Stimulated activated naive CD4-positive, alpha-beta T cell (primary cell): ENCODE measurements around the gene KRT16.
"Not testable (repeated sequence)": the region's sequence is repeated elsewhere in the genome, so short reads cannot be mapped to it uniquely, and the experiment has no call there.

Source experiments
- DNase-seq, 6 experiments: peaks; one replicate each; lab custom pipeline; 2025; lab: John Stamatoyannopoulos, UW

The KRT16 gene

DNA sequence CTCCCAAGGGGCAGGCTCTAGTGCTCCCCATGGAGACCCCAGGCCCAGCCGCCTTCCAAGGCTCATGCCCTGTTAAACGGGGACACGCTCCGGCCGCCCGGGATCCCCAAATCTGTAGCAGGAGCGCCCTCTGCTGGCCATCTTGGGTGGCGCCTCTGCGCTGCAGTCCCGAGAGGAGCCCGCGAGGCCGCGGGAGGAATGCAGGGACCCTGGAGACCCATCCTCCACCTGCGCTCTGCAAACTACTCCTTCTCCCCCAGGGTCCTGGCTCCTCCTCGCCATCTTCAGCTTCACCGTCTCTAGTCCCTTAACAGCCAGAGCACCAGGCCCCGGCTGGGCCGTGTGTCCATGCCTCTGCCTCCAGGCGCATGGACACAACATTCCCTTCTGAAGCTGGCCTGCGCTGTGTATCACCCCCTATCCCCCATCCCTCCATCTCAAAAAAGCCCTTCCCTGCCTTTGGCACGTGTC lies 35.4 kb upstream of the KRT16 start:
- peak; percentile 56 to 88 (median 82) for DNase-seq

DNA sequence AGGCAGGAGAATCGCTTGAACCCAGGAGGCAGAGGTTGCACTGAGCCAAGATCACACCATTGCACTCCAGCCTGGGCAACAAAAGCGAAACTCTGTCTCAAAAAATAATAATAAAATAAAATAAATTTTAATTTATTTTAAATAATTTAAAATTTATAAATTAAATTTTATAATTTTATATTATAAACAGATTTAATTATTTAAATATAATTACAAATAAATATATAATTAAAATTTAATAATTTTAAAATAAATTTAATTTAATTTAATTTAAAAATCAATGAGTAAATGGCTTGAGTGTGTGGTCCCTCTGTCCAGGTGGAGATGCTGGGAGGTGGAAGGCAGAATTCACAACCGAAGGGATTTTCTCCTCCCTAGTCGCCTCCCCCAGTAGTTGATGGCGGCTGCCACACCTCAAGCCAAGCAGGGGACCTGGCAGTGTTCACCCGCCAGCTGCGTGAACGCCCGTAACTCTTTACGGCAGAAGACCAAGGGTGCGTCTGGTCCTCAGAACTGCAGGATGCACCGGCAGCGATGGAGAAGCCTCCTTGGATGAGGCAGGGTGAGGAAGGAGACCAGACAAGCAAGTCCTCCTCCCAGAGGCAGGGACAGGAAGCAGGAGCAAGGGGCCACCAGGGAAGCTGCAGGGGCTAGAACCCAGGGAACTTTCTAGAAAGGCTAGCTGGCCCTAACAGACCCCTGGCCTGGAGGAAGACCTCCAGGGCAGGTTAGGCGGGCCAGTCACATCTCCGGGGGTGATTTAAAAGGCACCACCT lies 34.7 kb upstream of the KRT16 start:
- no peak for DNase-seq

DNA sequence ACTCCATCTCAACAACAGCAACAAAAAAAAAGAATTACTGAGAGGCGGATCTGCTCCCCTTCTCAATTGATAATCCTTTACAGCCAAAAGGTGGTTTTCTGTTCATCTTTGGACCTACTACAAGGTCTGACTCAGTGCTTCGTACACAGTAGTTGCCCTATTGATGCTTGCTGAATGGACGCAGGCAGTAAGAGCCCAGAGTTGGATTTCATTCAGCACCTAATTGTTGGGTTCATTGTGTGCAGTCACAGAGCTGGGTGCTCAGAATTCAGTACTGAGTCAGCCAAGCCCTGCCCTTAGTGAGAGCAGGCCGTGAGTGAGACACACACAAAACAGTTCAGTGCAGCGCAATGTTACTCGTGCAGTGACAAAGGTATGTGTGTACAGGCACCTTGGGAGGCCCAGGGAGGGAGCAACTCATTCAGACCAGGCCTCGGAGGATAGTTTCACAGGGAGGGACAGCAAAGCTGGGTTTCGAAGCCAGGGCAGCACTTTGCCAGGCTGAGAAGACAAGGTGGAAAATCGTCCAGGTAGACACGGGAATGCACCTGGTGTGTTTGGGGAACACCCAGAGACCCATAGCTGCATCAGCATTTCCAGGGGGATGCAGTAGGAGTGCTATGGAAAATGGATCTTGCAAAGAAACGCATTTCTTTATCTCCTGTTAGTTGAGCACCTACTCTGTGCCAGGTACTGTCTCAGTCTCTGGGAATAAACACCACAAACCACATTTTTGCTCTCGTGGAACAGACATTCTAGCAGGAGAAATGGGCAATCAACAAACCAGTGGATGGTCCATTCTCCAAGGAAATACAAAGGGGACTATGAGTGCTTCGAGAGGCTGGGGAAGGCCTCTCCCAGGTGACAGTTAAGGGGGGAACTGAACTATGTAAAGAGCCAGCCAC lies 29.9 kb upstream of the KRT16 start:
- DNase-seq, result no peak

DNA sequence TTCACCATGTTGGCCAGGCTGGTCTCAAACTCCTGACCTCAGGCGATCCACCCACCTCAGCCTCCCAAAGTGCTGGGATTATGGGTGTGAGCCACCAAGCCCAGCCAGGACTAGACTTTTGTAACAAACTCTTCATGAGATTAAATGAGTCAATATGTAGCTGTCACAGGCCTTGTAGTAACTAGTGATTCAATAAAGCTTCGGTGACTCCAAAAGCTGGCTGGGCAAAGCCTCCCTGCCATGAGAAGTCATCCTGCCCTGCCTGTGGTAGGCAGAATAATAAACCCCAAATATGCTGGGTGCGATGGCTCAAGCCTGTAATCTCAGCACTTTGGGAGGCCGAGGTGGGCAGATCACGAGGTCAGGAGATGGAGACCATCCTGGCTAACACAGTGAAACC lies 28.0 kb upstream of the KRT16 start:
- DNase-seq, result not testable (repeated sequence)

DNA sequence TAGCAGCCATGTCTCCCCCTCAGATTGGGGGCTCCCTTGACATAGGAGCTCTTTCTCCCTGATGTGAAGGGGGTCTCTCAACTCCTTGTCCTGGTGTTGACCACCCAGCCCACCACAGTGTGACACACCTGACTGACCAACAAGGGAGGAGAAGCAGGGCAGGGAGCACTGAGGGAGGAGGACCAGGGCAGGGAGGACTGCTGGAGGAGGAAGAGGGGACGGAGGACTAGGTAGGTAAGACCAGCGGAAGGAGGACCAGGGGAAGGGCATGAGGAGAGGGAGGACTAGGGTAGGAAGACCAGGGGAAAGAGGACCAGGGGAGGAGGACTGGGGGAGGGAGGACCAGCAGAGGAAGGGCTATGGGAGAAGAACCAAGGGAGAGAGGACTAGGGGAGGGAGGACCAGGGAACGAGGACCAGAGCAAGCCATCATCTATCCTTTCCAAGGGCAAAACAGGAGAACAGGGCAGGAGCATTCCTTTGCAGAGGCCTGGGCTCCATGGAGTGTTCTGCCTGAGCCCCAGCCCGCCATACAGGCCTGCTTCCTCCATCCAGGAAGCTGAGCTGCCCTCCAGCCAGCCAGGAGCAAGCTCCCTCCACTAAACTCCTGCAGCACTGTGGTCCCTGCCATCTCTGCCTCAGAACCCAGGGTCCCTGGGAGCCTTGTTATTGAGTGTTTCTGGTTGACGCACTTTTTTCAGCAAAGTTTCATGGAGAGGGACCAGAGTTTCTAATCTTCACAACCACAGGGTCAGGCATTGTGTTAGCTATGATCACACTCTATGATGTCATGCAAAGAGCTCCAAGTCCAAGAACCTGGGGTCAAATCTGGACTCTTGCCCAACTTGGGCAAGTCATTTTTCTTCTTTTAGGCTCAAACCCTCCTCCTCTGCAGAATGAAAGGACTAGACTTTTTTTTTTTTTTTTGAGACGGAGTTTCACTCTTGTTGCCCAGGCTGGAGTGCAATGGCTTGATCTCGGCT lies 27.2 kb upstream of the KRT16 start:
- no peak for DNase-seq

DNA sequence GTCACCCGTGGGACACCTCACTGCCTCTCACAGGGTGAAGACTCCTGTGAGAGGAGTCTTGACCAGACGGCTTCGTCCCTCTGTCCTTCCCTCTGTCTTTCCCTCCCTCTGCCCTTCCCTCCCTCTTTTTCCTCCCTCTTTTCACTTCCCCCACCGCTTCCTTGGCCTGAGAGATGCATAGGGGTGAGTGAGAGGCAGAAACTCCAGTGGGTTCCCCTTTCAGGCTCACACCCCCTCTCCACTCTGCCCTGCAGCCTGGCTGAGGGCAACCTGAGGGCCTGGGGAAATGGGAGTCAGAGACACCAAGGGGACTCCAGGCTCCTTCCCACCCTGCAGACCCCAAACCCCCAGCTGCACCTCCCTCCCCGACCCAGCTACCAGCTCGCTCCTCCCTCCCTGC lies 26.4 kb upstream of the KRT16 start:
- DNase-seq, result no peak

DNA sequence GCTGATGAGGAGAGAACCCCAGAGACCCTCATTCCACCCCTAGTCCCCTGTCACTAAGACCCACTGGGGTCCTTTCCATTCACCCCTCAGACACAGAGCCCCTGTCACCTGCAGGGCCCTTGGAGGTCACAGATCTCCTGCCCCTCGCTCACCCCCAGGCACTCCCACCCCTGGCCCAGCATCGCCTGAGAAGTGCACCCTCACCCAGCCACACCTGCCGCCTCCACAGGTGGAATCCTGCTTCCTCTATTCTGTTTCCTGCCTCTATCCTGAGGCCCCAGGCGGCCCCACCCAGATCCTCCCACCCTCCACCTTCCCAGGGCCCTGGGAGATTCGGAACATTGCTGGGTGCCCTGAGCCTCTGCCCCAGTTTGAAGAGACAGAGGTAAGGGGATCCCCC lies 25.6 kb upstream of the KRT16 start:
- no peak for DNase-seq

DNA sequence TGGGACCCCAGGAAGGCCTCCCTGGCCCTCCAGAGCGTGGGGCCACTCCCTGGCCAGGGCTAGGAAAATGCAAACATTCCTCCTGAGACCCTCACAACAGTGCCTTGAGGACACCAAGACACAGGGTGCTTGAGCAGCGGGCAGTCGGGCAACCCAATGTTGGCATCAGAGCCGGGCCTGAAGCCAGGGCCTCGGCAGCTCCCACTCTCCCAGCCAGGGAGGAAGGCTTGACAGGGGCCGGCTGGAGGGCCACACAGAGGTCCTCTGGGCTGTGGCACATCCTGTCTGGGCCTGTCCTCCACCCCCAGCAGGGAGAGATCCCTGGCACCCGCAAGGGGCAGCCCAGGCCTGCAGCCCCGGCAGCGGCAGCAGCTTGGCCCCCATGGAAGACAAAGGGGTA lies 24.1 kb upstream of the KRT16 start:
- DNase-seq, result no peak

DNA sequence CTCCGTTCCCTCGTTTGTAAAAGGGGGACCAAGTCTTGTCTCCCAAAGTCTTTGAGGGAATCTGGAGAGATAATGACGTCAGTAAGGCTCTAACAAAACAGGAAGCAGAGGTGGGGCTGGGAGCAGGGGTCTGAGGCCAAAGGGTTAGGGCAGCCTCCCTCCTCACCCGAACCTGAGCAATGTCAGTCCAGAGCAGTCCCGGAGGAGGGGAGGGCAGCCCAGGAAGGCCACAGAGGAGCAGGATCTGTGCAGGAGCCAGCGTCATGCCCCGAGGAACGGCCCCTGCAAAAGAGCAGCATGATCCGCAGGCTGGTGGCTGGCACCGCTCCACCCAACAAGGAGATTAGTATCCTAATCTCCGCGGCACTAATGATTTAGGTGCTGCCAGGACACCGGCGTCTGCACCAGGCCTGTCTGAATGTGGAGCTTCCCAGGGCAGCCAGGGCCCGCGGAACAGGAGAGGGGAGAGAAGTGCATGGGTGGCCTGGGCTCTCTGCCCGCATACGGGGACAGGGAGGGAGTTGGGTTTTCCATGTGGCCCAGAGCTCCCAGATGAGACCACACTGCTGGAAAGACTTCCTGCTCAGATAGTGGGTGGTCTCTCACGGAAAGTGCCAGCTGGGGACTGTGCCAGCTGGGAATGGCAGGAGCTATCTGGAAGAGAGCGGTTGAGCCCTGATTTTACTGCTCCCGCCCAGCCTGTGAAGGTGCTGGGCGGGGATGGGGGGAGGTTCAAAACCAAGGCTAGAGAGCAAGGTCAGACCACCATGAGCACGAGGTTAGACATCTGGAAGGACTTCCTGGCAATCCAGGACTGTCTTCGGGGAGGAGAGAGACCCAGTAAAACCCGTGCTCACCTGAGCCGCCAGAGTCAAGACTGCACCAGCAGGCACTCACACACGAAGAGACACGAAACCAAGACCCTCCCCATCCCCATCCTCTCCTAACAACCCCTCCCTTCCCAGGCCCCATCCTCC lies 22.8 kb upstream of the KRT16 start:
- no peak for DNase-seq

DNA sequence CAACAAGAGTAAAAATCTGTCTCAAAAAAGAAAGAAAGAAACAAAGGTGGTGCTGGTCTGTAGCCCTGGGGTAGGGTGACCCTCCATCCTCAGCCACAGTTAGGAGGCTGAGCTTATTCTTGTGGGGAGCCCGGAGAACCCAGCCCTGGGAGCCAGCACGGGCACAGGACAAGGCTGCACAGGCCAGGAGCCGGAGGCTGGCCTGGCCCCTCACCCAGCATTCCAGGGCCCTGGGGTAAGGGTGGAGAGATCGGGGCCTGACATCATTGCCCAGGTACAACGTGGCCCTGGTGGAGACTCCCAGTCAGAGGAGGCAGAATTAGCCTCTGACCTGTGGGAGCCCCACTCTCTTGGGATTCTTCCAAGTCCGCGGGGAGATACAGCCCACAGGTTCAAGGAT lies 22.1 kb upstream of the KRT16 start:
- DNase-seq, result no peak

DNA sequence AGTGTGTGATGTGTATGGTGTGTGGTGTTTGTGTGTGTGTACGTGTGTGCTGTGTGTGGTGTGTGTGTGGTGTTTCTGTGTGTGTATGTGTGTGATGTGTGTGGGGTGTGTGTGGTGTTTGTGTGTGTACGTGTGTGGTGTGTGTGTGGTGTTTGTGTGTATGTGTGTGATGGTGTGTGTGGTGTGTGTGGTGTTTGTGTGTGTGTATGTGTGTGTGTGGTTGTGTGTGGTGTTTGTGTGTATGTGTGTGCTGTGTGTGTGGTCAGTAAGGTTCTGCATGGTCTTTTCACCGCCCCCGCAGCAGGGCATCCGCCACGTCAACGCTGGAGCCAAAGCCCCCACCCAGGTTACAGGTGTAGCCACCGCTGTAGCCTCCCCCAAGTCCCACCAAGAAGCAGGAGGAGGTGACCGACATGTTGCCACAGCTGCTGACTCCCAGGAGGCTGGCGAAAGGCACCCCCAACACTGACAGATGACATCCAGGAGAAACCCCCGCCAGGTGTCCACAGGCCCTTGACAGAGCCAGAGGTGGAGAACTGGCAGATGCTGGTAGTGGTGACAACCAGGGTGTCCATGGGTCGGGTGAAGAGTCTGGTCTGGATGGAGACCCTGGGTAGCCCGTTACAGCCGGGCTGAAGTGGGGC lies 21.1 kb upstream of the KRT16 start:
- no peak for DNase-seq

DNA sequence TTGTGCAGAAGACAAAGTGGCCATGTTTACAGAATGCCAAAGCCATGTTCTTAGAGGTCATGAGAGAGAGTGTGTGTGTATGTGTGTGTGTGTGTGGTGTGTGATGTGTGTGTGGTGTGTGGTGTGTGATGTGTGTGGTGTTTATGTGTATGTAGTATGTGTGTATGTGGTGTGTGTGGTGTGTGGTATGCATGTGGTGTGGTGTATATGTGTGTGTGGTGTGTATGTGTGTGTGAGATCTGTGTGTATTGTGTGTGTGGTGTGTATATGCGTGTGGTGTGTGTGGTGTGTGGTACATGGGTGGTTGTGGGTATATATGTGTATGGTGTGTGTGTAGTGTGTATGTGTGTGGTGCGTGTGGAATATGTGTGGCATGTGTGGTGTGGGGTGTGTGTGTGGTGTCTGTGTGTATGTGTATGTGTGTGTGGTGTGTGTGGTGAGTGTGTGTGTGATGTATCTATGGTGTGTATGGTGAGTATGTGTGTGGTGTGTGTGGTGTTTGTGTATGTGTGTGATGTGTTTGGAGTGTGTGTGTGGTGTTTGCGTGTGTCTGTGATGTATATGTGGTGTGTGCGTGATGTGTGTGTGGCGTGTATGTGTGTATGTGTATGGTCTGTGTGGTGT lies 20.0 kb upstream of the KRT16 start:
- no peak for DNase-seq

DNA sequence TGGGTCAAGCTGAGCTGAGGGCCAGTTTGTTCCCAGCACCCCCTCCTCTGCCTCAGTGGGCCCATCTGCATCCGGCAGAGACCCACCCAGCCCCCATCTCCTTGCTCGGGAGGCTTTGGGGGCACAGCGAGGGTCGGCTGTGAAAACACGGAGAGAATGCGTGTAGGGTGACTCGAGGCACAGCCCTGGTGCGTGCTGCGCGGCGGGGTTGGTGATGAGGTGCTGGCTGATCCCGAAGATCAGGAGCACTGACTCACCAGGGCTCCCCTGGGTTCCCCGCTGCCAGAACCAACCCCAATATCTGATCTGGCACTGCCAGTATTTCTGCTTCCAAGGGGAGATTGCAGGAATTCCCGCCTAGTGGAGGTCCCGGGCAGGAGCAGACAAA lies 19.3 kb upstream of the KRT16 start:
- no peak for DNase-seq

DNA sequence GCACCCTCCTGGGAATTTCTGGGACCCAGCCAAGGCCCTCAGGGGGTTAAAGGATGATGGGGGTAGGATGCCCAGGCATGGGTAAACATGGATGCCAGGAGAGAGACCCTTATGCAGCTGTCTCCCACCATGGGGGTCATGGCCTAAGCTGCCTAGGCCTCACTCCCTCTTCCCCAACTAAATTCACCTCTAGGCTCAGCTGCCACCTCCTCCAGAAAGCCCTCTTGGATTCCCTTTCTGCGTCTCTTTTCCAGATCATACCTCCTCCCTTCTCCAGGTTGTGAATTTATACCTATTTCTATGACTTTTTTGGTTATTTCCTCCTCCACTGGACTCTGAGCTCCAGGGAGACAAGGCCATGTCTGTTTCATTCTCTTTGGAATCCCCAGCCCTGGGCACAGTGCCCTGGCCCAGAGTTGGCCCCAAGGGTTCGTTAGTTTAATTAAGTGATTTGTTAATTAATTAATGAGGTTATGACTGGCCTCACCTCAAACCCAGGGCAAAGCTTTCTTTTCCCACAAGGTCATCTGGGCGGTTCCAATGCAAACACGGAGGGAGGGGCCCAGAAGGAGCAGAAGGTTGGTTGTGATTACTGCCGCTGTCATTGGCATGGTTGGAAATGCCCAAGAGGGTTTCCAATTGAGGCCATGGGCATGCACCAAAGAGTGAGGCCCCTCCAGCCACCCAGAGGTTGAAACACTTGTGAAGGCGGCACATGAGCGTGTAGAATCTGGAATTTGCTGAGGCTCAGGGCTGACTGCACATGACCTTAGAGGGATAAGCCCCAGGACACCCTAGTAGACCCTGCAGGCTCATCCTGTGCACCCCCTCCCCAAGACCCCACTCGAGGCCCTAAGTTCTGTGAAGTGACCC lies 18.7 kb upstream of the KRT16 start:
- no peak for DNase-seq

DNA sequence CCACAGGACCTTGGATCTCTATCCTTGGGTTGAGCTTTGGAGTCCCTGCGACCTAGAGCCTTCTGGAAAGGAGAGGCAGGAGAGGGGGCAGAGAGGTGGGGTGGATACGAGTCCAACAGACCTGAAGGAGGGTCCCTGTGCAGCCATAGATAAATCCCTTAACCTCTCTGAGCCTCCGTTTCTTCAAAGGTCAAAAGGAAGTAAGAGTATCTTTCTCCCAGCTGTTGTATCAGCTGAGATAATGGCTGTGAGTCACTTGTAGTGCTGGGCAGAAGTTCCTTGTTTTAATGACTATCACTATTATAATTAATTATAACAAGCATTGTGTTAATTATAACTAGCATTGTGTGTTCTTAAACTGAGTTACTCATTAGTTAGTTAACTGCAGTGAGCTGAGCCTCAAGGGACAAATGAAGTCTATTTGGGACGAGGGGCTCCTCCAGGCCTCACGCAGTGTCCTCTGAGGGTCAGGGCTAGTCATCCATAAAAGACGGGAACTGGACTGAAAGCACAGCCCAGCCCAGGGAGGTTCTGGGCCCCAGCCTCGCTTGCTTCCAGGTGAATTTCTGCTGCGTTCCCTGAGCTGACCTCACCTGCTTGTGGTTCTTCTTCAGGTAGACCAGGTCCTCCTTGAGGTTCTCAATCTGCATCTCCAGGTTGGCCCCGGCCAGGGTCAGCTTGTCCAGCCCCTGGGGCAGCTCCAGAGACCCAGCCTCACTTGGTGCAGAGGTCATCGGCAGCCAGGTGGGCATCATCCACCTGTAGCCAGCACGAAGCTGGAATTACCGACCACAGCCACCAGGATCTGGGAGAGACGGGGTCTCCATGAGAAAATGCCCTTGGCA lies 17.5 kb upstream of the KRT16 start:
- DNase-seq, result no peak

DNA sequence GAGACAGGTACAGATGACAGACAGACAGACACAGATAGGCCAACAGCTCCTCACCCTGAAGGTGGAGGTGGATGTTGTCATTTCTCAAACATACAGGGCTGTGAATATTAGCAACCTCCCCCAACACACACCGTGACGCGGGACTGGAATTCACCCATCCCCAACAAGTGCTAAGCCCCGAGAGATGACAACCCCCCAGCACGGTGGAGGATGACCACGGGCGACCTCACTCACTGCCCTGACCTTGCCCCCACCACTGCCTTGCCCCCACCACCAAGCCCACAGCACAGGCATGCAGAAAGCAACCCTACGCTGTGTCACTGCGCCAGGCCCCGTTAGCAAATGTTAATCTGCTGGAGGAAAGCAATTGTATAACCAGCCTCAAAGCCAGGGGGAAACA lies 16.7 kb upstream of the KRT16 start:
- no peak for DNase-seq

DNA sequence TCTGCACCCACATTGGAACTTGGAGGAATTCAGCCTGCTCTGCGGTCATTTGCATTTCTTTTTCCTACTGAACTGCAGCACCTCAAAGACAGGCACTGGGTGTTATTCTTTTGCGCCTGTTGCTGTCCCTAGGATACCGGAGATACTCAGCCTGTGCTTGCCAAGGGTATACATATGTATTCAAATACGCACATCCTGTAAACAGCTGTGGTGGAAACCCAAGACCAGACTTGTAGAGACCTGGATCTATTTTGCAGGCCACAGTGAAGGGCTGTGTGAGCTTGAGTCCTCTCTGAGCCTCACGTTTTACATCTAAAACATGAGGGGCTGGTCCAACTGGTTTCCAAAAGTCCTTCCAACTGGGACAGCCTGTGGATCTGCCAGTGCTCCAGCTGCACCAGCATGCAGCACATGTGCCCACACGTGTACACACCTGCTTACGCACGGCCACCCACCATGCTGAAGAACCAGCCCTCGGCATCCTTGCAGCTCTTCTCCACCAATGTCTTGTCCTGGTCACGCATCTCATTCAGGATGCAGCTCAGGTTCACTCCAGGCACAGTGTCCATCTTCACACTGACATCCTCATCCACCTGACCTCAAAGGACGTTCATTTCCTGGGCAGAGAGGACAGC lies 16.2 kb upstream of the KRT16 start:
- not testable (repeated sequence) for DNase-seq

DNA sequence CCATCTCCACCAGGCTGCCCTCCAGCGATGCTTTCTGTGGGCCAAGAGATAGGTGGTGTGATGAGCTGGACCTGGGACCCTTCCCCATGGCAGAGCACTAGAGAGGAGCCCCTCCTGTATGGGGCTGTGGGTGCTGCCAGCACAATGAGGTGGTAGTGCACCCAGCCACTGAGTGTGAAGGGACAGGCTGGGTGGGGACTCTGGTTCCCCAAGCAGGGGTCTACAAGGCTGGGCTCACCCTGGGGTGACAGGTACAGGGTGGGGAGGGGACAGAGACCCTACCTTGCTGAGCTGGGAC lies 15.5 kb upstream of the KRT16 start:
- DNase-seq, result not testable (repeated sequence)
